Measurements from ENCODE around the gene OR51V1.

The OR51V1 gene

GRCh38 chr11:5232176-5232575 lies 31.7 kb upstream of the OR51V1 start:
- H3K4me3 ChIP-seq (replicated peaks in 1 of 2; ENCODE audit: low read depth in 2 of 2, low read length in 2 of 2) = no peak overlapping the region
- TF ChIP-seq CTCF (IDR thresholded peaks at IDR 0.05; ENCODE audit: low read depth, low read length) = no peak
- DNase-seq (ENCODE audit: low read depth in 2 of 2) = no peak

GRCh38 chr11:5231111-5231510 lies 30.6 kb upstream of the OR51V1 start:
- no peak for TF ChIP-seq CTCF (IDR thresholded peaks at IDR 0.05; ENCODE audit: low read depth, low read length)
- H3K4me3 ChIP-seq (replicated peaks in 1 of 2; ENCODE audit: low read depth in 2 of 2, low read length in 2 of 2) = no peak overlapping the region
- no peak for DNase-seq (ENCODE audit: low read depth in 2 of 2)

- DNase-seq (ENCODE audit: low read depth in 2 of 2) = no peak
- no peak for TF ChIP-seq CTCF (IDR thresholded peaks at IDR 0.05; ENCODE audit: low read depth, low read length)
Observed at GRCh38 chr11:5230266-5230665, 29.8 kb upstream of the OR51V1 start.

GRCh38 chr11:5229796-5230195 lies 29.3 kb upstream of the OR51V1 start:
- DNase-seq (ENCODE audit: low read depth in 2 of 2) = no peak
- no peak overlapping the region for H3K4me3 ChIP-seq (replicated peaks in 1 of 2; ENCODE audit: low read depth in 2 of 2, low read length in 2 of 2)
- no peak for TF ChIP-seq CTCF (IDR thresholded peaks at IDR 0.05; ENCODE audit: low read depth, low read length)

More at GRCh38 chr11:5230266-5230665, 29.8 kb upstream of the OR51V1 start:
- H3K4me3 ChIP-seq (replicated peaks in 1 of 2; ENCODE audit: low read depth in 2 of 2, low read length in 2 of 2) = no peak overlapping the region

- TF ChIP-seq CTCF (IDR thresholded peaks at IDR 0.05; ENCODE audit: low read depth, low read length) = no peak
Observed at GRCh38 chr11:5229356-5229755, 28.9 kb upstream of the OR51V1 start.

GRCh38 chr11:5228124-5228523 lies 27.6 kb upstream of the OR51V1 start:
- no peak overlapping the region for H3K4me3 ChIP-seq (replicated peaks in 1 of 2; ENCODE audit: low read depth in 2 of 2, low read length in 2 of 2)
- TF ChIP-seq CTCF (IDR thresholded peaks at IDR 0.05; ENCODE audit: low read depth, low read length) = no peak
- no peak for DNase-seq (ENCODE audit: low read depth in 2 of 2)

More at GRCh38 chr11:5229356-5229755, 28.9 kb upstream of the OR51V1 start:
- no peak for DNase-seq (ENCODE audit: low read depth in 2 of 2)
- H3K4me3 ChIP-seq (replicated peaks in 1 of 2; ENCODE audit: low read depth in 2 of 2, low read length in 2 of 2) = no peak overlapping the region

- DNase-seq (ENCODE audit: low read depth in 2 of 2) = no peak
- TF ChIP-seq CTCF (IDR thresholded peaks at IDR 0.05; ENCODE audit: low read depth, low read length) = no peak
- H3K4me3 ChIP-seq (replicated peaks in 1 of 2; ENCODE audit: low read depth in 2 of 2, low read length in 2 of 2) = no peak overlapping the region
Observed at GRCh38 chr11:5227681-5228080, 27.2 kb upstream of the OR51V1 start.
